HL-60 (cell line): ENCODE results near the gene KRT14.
"Not testable (repeated sequence)": the region's sequence is repeated elsewhere in the genome, so short reads cannot be mapped to it uniquely, and the experiment has no call there.

ENCODE experiments used
- DNase-seq, 2 experiments: peaks; one replicate each; pipeline ENCODE4 v3.0.0-alpha.2; 2010 to 2020; ENCODE audit warnings: low read depth in 1 of 2, low spot score in 1 of 2
- H3K27ac ChIP-seq: fragments of 250-450 bp; sonication (Bioruptor Pico); replicated peaks from 2 replicates; pipeline ENCODE4 v1.5.1; 2020; ENCODE audit warnings: mild to moderate bottlenecking, moderate library complexity
- H3K27me3 ChIP-seq: fragments of 250-450 bp; sonication (Bioruptor Pico); 2 replicates; pipeline ENCODE4 v1.5.1; 2021; ENCODE audit warnings: mild to moderate bottlenecking, moderate library complexity; ENCODE audit not compliant: insufficient read depth, poor library complexity, severe bottlenecking
- H3K4me3 ChIP-seq: replicated peaks from 2 replicates; pipeline ENCODE4 v1.5.1; 2011; ENCODE audit warnings: mild to moderate bottlenecking, control low read depth, low read length; ENCODE audit not compliant: insufficient read depth
- CTCF ChIP-seq: IDR thresholded peaks from one replicate; pipeline ENCODE4 v1.5.1; 2011; ENCODE audit warnings: low read length, control low read depth, inconsistent platforms; ENCODE audit not compliant: insufficient read depth
- GABPA ChIP-seq: IDR thresholded peaks from 2 replicates; pipeline ENCODE4 v1.6.1; 2012; ENCODE audit warnings: low read depth
- POLR2AphosphoS5 ChIP-seq: IDR thresholded peaks from 2 replicates; pipeline ENCODE4 v1.6.1; 2012; ENCODE audit warnings: low read depth
- SPI1 ChIP-seq: IDR thresholded peaks from 2 replicates; pipeline ENCODE4 v1.6.1; 2012; ENCODE audit warnings: low read depth, mild to moderate bottlenecking, borderline replicate concordance
- TF ChIP-seq, protein P1 (sequence below): IDR thresholded peaks from 2 replicates; pipeline ENCODE4 v1.6.1; 2012; ENCODE audit warnings: low read depth; ENCODE audit not compliant: insufficient replicate concordance

The KRT14 gene

GRCh38 chr17:41614098-41614497 lies 27.4 kb upstream of the KRT14 start:
- Histone ChIP-seq H3K27ac (no peak overlapping the region), H3K4me3 (no peak overlapping the region), H3K27me3 (no peaks in the 10 kb centered on the region)
- DNase-seq, result no peak
- no peak for TF ChIP-seq SPI1
- TF ChIP-seq POLR2AphosphoS5, result no peak
- TF ChIP-seq, protein P1, sequence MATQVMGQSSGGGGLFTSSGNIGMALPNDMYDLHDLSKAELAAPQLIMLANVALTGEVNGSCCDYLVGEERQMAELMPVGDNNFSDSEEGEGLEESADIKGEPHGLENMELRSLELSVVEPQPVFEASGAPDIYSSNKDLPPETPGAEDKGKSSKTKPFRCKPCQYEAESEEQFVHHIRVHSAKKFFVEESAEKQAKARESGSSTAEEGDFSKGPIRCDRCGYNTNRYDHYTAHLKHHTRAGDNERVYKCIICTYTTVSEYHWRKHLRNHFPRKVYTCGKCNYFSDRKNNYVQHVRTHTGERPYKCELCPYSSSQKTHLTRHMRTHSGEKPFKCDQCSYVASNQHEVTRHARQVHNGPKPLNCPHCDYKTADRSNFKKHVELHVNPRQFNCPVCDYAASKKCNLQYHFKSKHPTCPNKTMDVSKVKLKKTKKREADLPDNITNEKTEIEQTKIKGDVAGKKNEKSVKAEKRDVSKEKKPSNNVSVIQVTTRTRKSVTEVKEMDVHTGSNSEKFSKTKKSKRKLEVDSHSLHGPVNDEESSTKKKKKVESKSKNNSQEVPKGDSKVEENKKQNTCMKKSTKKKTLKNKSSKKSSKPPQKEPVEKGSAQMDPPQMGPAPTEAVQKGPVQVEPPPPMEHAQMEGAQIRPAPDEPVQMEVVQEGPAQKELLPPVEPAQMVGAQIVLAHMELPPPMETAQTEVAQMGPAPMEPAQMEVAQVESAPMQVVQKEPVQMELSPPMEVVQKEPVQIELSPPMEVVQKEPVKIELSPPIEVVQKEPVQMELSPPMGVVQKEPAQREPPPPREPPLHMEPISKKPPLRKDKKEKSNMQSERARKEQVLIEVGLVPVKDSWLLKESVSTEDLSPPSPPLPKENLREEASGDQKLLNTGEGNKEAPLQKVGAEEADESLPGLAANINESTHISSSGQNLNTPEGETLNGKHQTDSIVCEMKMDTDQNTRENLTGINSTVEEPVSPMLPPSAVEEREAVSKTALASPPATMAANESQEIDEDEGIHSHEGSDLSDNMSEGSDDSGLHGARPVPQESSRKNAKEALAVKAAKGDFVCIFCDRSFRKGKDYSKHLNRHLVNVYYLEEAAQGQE, result no peak
- no peak for TF ChIP-seq GABPA
- no peak for TF ChIP-seq CTCF

GRCh38 chr17:41613277-41614082 lies 26.8 kb upstream of the KRT14 start:
- TF ChIP-seq, protein P1, result no peak
- TF ChIP-seq CTCF (no peak), POLR2AphosphoS5 (no peak), SPI1 (no peak), GABPA (no peak)
- H3K4me3 ChIP-seq, result no peak overlapping the region
- no peaks in the 10 kb centered on the region for H3K27me3 ChIP-seq

GRCh38 chr17:41612376-41613160 lies 25.9 kb upstream of the KRT14 start, which contains the start of gene KRT16:
Gene KRT16, minus strand, starts transcription at chr17:41612767. Its CDS starts 79 bp downstream, at chr17:41612688.
- not testable (repeated sequence) for DNase-seq, H3K4me3 ChIP-seq, H3K27me3 ChIP-seq, H3K27ac ChIP-seq

More at GRCh38 chr17:41613277-41614082, 26.8 kb upstream of the KRT14 start:
- DNase-seq, result no peak
- H3K27ac ChIP-seq, result no peak overlapping the region

DNA sequence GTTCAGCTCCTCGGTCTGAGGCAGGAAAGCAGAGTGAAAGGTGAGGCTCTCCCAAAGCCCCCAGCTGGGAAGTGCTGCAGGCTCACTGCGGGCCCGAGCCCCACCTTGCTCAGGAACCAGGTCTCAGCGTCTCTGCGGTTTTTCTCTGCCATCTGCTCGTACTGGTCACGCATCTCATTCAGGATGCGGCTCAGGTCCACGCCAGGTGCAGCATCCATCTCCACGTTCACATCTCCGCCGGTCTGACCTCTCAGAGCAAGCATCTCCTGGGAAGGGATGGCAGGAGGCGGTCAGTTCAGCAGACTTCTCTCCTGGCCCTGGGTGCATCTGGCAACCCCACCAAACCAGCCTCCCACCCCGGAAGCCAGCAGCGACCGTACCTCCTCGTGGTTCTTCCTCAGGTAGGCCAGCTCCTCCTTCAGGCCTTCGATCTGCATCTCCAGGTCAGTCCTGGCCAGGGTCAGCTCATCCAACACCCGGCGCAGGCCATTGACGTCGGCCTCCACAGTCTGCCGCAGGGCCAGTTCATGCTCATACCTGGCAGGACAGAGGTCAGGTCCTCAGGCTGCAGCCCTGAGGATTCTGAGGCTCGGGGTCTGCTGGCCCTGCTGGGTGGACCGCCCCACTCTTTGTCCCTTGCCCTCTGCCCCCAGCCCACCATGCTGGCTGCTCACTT lies 24.4 kb upstream of the KRT14 start:
- H3K27me3 ChIP-seq, result no peaks in the 10 kb centered on the region
- H3K4me3 ChIP-seq, result no peak overlapping the region
- no peak overlapping the region for H3K27ac ChIP-seq
- no peak for DNase-seq
- TF ChIP-seq CTCF, result no peak
- TF ChIP-seq POLR2AphosphoS5, result no peak
- TF ChIP-seq SPI1, result no peak
- no peak for TF ChIP-seq GABPA
- TF ChIP-seq, protein P1, result no peak

DNA sequence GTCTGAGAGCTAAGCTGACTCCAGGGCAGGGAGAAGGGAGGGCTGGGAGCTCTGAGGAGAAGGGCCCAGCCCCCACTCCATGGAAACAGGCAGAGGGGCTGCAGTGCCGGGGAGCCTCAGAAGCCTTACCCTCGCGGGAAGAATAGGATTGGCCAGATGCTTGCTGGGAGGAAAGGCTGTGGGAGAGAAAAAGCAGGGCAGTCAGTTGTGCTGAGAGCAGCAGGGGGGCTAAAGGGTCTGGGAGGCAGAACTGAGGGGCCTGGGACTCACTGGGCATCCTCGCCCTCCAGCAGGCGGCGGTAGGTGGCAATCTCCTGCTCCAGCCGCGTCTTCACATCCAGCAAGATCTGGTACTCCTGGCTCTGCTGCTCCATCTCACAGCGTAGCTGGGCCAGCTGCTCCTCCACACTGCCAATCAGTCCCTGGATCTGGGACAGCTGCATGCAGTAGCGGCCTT lies 23.4 kb upstream of the KRT14 start:
- DNase-seq, result not testable (repeated sequence)

More for the DNA sequence above, 23.4 kb upstream of the KRT14 start:
- not testable (repeated sequence) for H3K27me3 ChIP-seq, H3K27ac ChIP-seq, H3K4me3 ChIP-seq
